Measurements from ENCODE around the gene RGS11. TPM values are rescaled to one million over a fixed set of nuclear protein-coding genes. Genes with fewer than 3 reads are reported as not detected.

Gene RGS11
- total RNA-seq, 2 experiments from 2014 or later: not detected

DNA sequence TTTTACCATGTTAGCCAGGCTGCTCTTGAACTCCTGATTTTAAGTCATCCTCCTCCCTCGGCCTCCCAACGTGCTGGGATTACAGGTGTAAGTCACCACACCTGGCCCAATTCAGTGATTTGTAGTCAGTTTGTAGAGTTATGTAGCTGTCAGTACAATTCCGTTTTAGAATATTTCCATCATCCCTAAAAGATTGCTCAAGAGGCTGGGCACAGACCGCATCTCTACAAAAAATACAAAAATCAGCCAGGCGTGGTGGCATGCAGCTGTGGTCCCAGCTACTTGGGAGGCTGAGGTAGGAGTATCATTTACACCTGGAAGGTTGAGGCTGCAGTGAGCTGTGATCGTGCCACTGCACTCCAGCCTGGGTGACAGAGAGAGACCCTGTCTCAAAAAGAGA is 20.6 kb downstream of the RGS11 start:
- CTCF ChIA-PET (ENCODE audit: unreplicated experiment): no interaction called here
- H3K27ac ChIP-seq (ENCODE audit: low read depth, low read length, poor library complexity, severe bottlenecking): no peak overlapping the region
- TF ChIP-seq, protein P1, sequence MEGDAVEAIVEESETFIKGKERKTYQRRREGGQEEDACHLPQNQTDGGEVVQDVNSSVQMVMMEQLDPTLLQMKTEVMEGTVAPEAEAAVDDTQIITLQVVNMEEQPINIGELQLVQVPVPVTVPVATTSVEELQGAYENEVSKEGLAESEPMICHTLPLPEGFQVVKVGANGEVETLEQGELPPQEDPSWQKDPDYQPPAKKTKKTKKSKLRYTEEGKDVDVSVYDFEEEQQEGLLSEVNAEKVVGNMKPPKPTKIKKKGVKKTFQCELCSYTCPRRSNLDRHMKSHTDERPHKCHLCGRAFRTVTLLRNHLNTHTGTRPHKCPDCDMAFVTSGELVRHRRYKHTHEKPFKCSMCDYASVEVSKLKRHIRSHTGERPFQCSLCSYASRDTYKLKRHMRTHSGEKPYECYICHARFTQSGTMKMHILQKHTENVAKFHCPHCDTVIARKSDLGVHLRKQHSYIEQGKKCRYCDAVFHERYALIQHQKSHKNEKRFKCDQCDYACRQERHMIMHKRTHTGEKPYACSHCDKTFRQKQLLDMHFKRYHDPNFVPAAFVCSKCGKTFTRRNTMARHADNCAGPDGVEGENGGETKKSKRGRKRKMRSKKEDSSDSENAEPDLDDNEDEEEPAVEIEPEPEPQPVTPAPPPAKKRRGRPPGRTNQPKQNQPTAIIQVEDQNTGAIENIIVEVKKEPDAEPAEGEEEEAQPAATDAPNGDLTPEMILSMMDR (conservative IDR thresholded peaks at IDR 0.05; ENCODE audit: low read length): no peak
- no peak for TF ChIP-seq EZH2phosphoT487 (IDR thresholded peaks at IDR 0.05; ENCODE audit: borderline replicate concordance, low read depth, low read length)
- H3K4me1 ChIP-seq (ENCODE audit: insufficient read depth, low read length, poor library complexity, severe bottlenecking): no peaks in the 10 kb centered on the region
- H3K4me2 ChIP-seq (ENCODE audit: low read length): no peak overlapping the region
- no peak for DNase-seq (ENCODE audit: low spot score)
- no peaks in the 10 kb centered on the region for H3K79me2 ChIP-seq (ENCODE audit: insufficient read depth, low read depth, low read length)
- no TSS peak for BruUV-seq (replicated peaks)
- no peaks in the 10 kb centered on the region for H3K9me3 ChIP-seq (ENCODE audit: low read length)
- no peak overlapping the region for H3K4me3 ChIP-seq (ENCODE audit: low read depth, low read length, poor library complexity, severe bottlenecking)
- no peaks in the 10 kb centered on the region for H4K20me1 ChIP-seq (ENCODE audit: insufficient read depth, low read length)
- intact Hi-C loops (cut with micrococcal nuclease; ENCODE audit: unreplicated experiment): no loop called here
- no peak overlapping the region for H2AFZ ChIP-seq (ENCODE audit: low read length)
- no peaks in the 10 kb centered on the region for H3K36me3 ChIP-seq (ENCODE audit: insufficient read depth, low read length)
- POLR2A ChIA-PET: no interaction called here
- H3K9me2 ChIP-seq (ENCODE audit: insufficient read depth, low read length): no peaks in the 10 kb centered on the region

GRCh38 chr16:254461-254860 is 21.3 kb downstream of the RGS11 start:
- Histone ChIP-seq H3K4me1 (ENCODE audit: insufficient read depth, low read length, poor library complexity, severe bottlenecking) (no peaks in the 10 kb centered on the region), H3K4me3 (ENCODE audit: low read depth, low read length, poor library complexity, severe bottlenecking) (no peak overlapping the region), H3K9me3 (ENCODE audit: low read length) (no peaks in the 10 kb centered on the region), H2AFZ (ENCODE audit: low read length) (no peak overlapping the region), H4K20me1 (ENCODE audit: insufficient read depth, low read length) (no peaks in the 10 kb centered on the region), H3K36me3 (ENCODE audit: insufficient read depth, low read length) (no peaks in the 10 kb centered on the region), H3K9me2 (ENCODE audit: insufficient read depth, low read length) (no peaks in the 10 kb centered on the region), H3K27ac (ENCODE audit: low read depth, low read length, poor library complexity, severe bottlenecking) (no peak overlapping the region), H3K4me2 (ENCODE audit: low read length) (no peak overlapping the region), H3K79me2 (ENCODE audit: insufficient read depth, low read depth, low read length) (no peaks in the 10 kb centered on the region)
- TF ChIP-seq, protein P1 (conservative IDR thresholded peaks at IDR 0.05; ENCODE audit: low read length): no peak
- TF ChIP-seq EZH2phosphoT487 (IDR thresholded peaks at IDR 0.05; ENCODE audit: borderline replicate concordance, low read depth, low read length): no peak
- no peak for DNase-seq (ENCODE audit: low spot score)
- CTCF ChIA-PET (ENCODE audit: unreplicated experiment): no interaction called here
- no TSS peak for BruUV-seq (replicated peaks)
- intact Hi-C loops (cut with micrococcal nuclease; ENCODE audit: unreplicated experiment): no loop called here
- POLR2A ChIA-PET: no interaction called here

DNA sequence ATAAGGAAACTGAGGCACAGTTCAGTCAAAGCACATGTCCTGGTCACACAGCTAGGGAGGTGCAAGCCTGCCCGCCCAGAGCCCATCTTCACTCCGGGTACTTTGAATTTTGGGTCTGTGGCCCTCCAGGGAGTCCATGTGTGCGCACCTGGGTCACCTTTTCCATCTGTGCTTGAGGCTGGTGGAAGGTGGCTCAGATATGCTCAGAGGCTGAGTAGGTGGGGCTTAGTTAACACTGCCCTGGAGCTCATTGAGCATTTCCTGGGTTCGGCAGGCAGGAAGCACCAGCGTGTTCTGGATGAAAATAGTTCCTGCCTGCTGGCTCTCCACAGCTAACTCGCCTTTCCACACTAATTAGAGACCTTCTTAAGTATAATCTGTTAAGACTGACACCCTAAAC is 21.9 kb downstream of the RGS11 start:
- intact Hi-C loops (cut with micrococcal nuclease; ENCODE audit: unreplicated experiment): no loop called here
- Histone ChIP-seq H3K36me3 (ENCODE audit: insufficient read depth, low read length) (no peaks in the 10 kb centered on the region), H3K79me2 (ENCODE audit: insufficient read depth, low read depth, low read length) (no peaks in the 10 kb centered on the region), H3K4me2 (ENCODE audit: low read length) (no peak overlapping the region), H3K9me2 (ENCODE audit: insufficient read depth, low read length) (no peaks in the 10 kb centered on the region), H3K4me1 (ENCODE audit: insufficient read depth, low read length, poor library complexity, severe bottlenecking) (no peaks in the 10 kb centered on the region), H3K4me3 (ENCODE audit: low read depth, low read length, poor library complexity, severe bottlenecking) (no peak overlapping the region), H3K27ac (ENCODE audit: low read depth, low read length, poor library complexity, severe bottlenecking) (no peak overlapping the region), H2AFZ (ENCODE audit: low read length) (no peak overlapping the region), H3K9me3 (ENCODE audit: low read length) (no peaks in the 10 kb centered on the region), H4K20me1 (ENCODE audit: insufficient read depth, low read length) (no peaks in the 10 kb centered on the region)
- ChIA-PET CTCF (ENCODE audit: unreplicated experiment) (interaction anchor here (0.6 kb wide), 1 partner anchor 162 kb away, joined by 4 read pairs; no protein-coding TSS in a partner anchor), POLR2A (no interaction called here)
- TF ChIP-seq, protein P1 (conservative IDR thresholded peaks at IDR 0.05; ENCODE audit: low read length): no peak
- TF ChIP-seq EZH2phosphoT487 (IDR thresholded peaks at IDR 0.05; ENCODE audit: borderline replicate concordance, low read depth, low read length): no peak
- no peak for DNase-seq (ENCODE audit: low spot score)
- no TSS peak for BruUV-seq (replicated peaks)
